GDM1 (cell line): ENCODE measurements around the gene MDM2.
"Not testable (repeated sequence)": the region's sequence is repeated elsewhere in the genome, so short reads cannot be mapped to it uniquely, and the experiment has no call there.

Source experiments
- DNase-seq: peaks from one replicate; lab custom pipeline; 2025; lab: John Stamatoyannopoulos, UW

MDM2 gene

DNA sequence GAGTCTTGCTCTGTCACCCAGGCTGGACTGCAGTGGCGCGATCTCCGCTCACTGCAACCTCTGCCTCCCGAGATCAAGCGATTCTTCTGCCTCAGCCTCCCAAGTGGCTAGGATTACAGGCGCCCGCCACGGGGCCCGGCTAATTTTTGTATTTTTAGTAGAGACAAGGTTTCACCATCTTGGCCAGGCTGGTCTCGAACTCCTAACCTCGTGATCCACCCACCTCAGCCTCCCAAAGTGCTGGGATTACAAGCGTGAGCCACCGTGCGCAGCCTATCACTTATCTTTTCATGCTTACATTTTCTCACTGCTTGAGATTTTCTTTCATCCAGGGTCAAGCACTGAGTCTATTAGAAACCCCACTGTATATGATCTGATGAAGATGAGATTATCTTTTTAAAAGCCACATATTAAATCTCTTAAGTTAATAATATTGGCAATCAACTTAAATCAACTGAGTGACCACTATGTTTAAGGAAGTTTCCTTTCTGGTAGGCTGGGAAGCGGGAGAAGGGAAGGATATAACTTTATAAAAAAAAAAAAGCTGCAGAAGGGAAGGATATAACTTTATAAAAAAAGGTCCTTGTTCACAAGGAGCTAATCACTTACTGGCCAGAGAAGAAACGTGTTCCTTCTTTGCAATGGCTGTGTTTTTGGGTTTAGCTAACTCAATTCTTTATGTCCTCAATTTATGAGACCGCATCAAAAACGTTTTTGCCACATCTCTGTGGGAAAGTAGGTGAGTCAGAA lies 1.3 kb upstream of the MDM2 start:
- no peak for DNase-seq

DNA sequence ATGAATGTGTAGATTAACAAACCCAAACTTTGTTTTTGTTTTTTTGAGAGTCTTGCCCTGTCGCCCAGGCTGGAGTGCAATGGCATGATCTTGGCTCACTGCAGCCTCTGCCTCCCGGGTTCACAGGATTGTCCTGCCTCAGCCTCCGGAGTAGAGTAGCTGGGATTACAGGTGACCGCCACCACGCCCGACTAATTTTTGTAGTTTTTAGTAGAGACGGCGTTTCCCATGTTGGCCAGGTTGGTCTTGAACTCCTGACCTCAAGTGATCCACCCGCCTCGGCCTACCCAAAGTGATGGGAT lies 752 bp upstream of the MDM2 start:
- DNase-seq: not testable (repeated sequence)

DNA sequence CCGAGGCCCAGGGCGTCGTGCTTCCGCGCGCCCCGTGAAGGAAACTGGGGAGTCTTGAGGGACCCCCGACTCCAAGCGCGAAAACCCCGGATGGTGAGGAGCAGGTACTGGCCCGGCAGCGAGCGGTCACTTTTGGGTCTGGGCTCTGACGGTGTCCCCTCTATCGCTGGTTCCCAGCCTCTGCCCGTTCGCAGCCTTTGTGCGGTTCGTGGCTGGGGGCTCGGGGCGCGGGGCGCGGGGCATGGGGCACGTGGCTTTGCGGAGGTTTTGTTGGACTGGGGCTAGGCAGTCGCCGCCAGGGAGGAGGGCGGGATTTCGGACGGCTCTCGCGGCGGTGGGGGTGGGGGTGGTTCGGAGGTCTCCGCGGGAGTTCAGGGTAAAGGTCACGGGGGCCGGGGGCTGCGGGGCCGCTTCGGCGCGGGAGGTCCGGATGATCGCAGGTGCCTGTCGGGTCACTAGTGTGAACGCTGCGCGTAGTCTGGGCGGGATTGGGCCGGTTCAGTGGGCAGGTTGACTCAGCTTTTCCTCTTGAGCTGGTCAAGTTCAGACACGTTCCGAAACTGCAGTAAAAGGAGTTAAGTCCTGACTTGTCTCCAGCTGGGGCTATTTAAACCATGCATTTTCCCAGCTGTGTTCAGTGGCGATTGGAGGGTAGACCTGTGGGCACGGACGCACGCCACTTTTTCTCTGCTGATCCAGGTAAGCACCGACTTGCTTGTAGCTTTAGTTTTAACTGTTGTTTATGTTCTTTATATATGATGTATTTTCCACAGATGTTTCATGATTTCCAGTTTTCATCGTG lies 612 bp downstream of the MDM2 start:
- DNase-seq: peak; percentile 59

DNA sequence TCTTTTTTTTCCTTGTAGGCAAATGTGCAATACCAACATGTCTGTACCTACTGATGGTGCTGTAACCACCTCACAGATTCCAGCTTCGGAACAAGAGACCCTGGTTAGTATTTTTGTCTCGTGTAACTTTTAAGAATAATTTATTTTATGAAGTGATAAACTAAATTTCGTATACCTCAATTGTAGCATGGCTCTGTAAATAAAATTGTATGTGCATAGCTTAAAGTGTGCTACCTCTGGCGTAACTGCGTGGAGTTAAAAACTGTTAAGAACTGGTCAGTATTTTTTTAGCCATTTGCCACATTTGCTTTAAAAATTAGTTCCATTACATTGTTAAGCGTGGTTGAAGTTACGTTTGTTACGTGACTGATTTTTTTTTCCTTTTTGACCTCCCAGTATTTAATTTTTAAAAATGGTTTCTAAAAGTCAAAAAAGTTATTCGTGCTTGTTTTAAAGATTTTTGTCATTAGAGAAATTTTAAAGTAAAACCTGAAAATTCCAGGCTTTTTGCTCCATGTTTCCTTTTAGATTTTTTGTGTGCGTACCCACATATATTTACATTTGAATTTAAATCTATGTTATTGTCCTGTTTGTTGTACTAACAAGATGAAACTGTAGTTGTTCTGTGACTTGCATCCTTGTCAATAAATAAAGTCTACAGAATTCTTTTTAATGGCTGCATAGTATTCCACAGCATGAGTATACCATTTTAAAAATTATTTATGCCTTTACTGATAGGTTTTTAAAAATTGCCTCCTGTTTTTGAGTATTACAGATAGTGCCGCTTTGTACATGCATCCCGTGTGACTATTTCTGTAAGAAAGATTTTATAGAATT lies 1.4 kb downstream of the MDM2 start:
- no peak for DNase-seq

DNA sequence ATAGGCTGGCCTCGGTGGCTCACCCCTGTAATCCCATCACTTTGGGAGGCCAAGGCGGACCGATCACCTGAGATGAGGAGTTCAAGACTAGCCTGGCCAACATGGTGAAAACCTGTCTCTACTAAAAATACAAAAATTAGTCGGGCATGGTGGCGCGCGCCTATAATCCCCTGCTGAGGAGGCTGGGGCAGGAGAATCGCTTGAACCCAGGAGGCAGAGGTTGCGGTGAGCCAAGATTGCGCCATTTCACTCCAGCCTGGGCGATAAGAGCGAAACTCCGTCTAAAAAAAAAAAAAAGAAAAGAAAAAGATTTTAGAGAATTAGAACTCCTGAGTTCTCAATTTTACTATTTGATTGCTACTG lies 2.0 kb downstream of the MDM2 start:
- not testable (repeated sequence) for DNase-seq

DNA sequence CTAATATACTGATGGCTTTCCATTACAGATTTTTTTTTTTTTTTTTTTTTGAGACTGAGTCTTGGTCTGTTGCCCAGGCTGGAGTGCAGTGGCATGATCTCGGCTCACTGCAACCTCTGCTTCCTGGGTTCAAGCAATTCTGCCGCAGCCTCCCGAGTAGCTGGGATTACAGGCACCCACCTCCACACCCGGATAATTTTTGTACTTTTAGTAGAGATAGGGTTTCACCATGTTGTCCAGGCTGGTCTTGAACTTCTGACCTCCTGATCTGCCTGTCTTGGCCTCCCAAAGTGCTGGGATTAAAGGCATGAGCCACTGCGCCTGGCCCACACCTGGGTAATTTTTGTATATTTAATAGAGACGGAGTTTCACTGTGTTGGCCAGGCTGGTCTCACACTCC lies 3.6 kb downstream of the MDM2 start:
- DNase-seq: not testable (repeated sequence)

DNA sequence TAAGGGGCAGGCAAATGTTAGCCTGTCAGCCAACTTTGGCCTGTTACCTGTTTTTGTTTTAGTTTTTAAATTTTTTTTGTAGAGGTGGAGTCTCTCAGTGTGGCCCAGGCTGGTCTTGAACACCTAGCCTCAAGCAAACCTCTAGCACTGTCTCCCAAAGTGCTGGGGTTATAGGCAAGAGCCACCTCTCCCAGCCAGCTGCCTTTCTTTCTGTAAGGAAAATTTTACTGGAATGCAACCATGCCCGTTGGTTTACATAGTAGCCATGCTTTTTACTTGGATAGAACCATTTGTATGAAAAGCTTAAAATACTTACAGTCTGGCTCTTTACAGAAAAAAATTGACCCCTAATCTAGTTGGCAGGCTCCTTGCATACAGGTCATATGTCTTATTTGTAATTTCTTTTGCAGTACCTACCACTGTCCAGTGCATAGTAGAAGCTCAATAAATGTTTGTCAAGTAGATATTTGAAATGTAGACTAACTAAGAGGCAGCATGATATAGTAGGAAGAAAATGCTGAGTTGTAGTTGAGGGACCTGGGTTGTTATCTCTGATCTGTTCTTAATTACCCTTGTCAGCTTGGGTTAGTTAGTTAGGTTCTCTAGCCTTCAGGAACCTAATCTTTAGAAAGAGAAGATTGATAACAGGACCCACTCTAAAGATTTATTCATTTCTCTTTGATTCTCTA lies 4.7 kb downstream of the MDM2 start:
- DNase-seq: no peak

DNA sequence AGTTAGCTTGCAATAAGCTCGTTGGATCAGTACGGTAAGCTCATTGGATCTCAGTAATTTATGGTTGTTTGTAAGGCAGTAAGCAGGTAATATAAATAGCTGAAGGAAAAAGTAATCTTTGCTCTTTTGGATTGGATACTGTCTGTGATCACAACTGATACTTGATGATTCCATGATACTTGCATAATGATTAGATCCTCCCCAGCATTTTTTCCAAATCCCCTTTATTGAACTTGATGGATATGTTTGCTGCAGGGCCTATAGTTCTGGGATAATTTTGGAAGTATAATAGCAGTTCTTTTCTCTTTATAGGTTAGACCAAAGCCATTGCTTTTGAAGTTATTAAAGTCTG lies 5.2 kb downstream of the MDM2 start:
- no peak for DNase-seq

DNA sequence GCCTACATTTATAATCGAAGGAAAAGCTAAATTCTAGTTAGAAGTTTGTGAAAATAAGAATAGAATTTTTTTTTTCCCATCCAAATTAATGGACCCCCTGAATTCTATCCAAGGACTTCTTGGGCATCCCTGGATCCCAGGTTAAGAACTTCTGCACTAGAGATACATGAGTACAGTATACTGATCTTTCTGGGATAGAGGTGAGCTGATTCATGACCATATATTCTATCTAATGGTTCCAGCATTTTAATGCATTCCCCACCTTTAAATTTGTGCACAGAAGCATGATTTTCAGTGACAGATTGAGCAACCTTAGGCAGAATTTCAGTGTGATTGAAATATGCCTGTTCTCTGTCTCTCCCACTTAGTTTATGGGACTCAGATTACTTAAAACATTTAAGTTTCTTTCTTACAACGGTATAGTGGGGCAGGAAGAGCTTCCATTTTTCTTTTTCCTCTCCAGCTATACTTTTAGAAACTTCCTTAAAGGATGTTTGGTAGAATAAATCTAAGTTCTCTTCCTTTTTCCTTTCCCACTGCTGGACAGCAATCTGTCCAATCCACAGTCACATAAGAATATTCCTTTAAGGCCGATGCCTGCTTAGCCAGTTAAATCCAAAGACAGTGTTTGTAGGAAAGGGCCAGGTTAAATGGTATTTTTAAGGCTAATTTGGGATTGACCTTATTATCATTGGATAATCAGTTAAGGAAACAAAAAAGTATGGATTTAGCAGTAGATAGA lies 6.7 kb downstream of the MDM2 start:
- no peak for DNase-seq

DNA sequence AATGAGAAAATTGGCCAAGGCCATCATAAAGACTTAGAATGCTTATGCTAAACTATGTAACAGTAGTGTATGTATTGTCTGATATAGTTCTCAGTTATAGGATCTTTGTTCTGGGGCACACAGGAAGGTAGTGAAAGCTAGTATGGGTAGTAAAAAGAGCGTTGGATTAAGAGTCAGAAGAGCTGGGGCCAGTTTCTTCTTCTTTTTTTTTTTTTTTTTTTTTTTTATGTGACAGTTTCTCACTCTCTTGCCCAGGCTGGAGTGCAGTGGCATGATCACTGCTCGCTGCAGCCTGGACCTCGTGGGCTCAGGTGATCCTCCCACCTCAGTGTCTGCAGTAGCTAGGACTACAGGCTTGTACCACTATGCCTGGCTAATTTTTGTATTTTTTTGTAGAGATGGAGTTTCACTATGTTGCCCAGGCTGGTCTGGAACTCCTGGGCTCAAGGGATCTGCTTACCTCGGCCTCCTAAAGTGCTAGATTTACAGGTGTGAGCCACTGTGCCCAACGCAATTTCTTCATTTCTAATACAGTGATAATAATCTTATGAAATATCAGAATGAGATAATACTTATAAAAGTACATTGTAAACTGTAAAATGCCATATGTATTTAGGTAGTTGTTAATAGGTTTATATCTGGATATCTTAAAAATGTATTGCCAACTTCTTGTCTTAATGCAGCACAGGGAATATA lies 7.4 kb downstream of the MDM2 start:
- DNase-seq: no peak

DNA sequence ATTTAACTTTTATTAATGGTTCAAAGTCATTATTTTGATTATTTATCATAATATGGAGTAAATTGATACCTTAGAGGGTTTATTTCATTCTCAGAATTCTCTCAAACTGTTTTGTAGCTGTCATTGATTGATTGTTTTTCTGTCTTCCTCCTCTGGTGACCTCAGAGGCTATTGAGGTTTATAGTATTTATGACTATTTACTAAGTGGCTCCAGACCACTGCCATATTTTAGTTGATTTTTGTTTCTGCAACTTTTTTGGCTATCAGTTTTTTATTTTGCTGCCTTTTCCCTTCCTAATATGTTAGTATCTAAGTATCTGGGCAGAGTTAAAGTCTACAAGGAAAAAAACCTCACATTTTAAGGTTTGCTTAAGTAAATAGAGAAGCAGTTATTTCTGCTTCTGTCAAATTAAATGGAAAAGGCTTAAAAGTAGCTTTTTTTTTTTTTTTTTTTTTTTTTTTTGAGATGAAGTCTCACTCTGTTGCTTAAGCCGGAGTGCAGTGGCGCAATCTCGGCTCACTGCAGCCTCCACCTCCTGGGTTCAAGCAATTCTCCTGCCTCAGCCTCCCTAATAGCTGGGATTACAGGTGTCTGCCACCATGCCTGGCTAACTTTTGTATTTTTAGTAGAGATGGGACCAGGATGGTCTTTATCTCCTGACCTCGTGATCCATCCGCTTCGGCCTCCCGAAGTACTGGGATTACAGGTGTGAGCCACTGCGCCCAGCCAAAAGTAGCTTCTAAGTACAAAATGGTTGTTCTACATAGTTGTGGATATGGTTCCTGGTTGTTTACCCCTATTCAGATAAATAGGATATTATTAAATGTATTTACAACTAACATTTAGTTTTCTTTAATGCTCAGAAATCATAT lies 8.2 kb downstream of the MDM2 start:
- DNase-seq: no peak

DNA sequence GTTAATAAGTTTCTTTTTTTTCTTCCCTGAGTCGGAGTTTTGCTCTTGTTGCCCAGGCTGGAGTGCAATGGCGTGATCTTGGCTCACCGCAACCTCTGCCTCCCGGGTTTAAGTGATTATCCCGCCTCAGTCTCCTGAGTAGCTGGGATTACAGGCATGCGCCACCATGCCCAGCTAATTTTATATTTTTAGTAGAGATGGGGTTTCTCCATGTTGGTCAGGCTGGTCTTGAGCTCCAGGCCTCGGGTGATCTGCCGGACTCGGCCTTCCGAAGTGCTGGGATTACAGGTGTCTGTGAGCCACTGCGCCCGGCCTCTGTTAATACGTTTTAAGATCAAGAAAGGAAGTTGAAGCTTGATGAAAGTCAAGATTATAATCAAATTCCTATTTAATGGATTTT lies 11.5 kb downstream of the MDM2 start:
- DNase-seq: not testable (repeated sequence)

DNA sequence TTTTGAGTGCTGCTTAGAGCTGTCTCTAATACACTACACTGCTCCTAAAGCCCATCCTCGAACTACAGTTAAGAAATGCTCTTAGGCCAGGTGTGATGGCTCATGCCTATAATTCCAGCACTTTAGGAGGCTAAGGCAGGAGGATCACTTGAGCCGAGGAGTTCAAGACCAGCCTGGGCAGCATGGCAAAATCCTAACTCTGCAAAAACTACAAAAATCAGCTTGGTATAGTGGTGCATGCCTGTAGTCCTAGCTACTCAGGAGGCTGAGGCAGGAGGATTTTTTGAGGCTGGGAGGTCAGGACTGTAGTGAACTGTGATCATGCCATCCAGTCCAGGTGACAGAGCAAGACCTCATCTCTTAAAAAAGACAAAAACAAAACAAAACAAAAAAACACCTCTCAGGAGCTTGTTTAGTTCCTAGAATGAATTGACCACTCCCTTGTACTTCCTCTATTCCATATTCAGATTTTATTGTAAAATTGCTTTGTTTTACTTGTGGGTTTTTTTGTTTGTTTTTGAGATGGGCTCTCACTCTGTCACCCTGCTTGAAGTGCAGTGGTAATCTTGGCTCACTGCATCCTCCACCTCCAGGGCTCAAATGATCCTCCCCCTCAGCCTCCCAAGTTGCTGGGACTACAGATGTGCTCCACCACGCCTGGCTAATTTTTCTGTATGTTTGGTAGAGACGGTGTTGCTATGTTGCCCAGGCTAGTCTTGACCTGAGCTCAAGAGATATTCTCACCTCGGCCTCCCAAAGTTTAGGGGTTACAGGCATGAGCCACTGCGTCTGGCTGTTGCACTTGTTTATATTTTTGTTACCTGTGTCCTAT lies 13.6 kb downstream of the MDM2 start:
- DNase-seq: no peak

DNA sequence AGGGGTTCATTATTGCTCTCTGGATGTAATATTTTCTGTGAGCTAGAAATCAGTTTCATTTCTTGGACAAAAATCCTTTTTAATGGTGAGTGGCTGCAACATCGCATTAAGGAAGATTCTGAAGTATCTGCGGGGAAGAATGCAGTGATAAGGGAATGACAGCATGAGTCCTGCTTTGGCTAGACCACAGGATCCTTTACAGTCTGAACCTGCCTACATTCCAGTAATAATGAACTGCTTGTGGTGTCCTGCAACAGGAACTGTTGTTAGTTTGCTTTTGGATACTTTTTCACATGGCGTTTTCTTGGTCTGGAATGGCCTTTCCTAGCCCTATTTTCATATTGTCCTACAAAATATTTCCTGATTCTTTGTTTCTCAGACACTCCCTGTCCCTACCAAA lies 15.7 kb downstream of the MDM2 start:
- DNase-seq: no peak

DNA sequence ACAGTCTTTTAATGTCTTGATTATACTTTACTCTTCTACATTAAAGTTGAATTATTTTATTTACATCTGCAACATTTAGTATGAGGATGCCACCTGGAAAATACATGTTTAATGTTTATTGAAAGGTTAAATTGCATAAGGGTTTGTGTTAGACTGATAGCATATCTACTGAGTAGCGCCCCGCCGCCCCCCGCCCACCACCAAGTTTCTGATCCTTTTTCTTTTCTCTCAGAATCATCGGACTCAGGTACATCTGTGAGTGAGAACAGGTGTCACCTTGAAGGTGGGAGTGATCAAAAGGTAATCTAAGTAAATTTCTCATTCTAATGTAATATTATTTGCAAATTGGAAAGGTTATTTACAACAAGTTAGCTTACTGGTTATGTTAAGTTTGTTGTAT lies 16.2 kb downstream of the MDM2 start:
- DNase-seq: no peak

DNA sequence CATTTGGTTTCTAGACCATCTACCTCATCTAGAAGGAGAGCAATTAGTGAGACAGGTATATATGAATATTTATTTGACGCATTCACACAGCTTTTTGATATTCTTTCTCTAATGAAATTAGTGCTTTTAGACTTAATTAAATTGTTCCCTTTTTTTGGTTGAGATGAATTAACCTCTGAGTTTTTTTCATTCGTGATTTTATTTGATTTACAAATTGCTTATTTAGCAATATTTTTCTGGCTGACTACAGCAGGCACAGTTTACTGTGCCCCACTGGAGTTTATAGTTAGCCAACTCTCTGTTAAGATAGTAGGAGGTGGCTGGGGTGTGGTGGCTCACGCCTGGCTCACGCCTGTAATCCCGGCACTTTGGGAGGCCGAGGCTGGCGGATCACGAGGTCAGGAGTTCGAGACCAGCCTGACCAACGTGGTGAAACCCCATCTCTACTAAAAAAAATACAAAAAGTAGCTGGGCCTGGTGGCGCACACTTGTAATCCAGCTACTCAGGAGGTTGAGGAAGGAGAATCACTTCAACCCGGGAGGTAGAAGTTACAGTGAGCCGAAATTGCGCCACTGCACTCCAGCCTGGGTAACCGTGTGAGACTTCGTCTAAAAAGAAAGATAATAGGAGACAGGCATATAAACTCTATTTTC lies 16.7 kb downstream of the MDM2 start:
- DNase-seq: no peak

DNA sequence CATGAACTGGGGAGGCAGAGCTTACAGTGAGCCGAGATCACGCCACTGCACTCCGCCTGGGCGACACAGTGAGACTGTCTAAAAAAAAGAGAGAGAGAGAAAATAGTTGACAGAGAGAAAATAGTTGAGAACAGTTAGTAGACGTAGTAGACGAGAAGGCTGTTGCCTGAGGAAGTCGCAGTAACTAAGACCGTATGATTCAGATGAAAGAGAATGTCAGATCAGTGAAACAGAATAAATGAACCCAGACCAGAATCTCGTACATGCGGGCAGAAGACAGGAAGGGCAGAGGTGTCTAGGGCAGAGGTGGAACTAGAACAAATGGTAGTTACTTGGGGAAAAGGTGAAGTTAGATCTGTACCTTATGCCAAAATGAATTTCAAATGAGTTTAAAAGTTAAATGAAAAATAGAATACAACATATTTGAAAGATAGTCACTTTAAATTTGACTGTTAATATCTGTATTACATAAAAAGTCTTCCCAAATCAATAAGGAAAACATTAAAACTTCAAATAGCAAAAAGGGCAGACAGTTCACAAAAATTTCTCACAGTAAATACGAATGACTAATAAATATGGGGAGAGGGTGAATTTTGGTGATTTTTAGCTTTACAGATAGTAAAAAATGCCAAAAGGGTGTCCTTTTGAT lies 17.7 kb downstream of the MDM2 start:
- no peak for DNase-seq
